Stimulated activated CD8-positive, alpha-beta memory T cell treated with anti-CD3 and anti-CD28 coated beads, Interleukin-15, amount 100 ng/mL, for 48 hours (primary cell): ENCODE results near the gene KIF11.
A peak's percentile ranks its signal among the peaks of the same experiment; 100 is the strongest.

Experiments used
- DNase-seq, 2 donors: peaks; one replicate each; pipeline ENCODE4 v3.0.0-alpha.2; 2020; ENCODE audit warnings: low read depth in 2 of 2

Gene KIF11

GRCh38 chr10:92677708-92678107 lies 84.8 kb downstream of the KIF11 start:
- DNase-seq = no peak

GRCh38 chr10:92678206-92678605 lies 85.3 kb downstream of the KIF11 start:
- no peak for DNase-seq

- DNase-seq = no peak
These were observed 88.4 kb downstream of the KIF11 start for GRCh38 chr10:92681306-92681834.

- no peak for DNase-seq
These were observed 95.6 kb downstream of the KIF11 start for GRCh38 chr10:92688573-92688926.

GRCh38 chr10:92688927-92689662 lies 96.2 kb downstream of the KIF11 start:
- DNase-seq = no peak

- DNase-seq = no peak
These were observed 96.8 kb downstream of the KIF11 start, which contains the start of gene HHEX for GRCh38 chr10:92689663-92690210. TSS of gene HHEX (plus strand) at chr10:92689955. CDS start at chr10:92689987, 32 bp downstream.

GRCh38 chr10:92690211-92690914 lies 97.4 kb downstream of the KIF11 start:
- peak; percentile 52 to 74 for DNase-seq

- no peak for DNase-seq
These were observed 98.1 kb downstream of the KIF11 start for GRCh38 chr10:92690915-92691590.

GRCh38 chr10:92691591-92692079 lies 98.7 kb downstream of the KIF11 start:
- no peak for DNase-seq

GRCh38 chr10:92692080-92692671 lies 99.2 kb downstream of the KIF11 start:
- no peak for DNase-seq

- no peak for DNase-seq
These were observed 100.0 kb downstream of the KIF11 start for GRCh38 chr10:92692697-92693533.

- no peak for DNase-seq
These were observed 100.6 kb downstream of the KIF11 start for GRCh38 chr10:92693534-92693893.

GRCh38 chr10:92695679-92696605 lies 103.0 kb downstream of the KIF11 start:
- DNase-seq = no peak

- no peak for DNase-seq
These were observed 103.9 kb downstream of the KIF11 start for GRCh38 chr10:92696606-92697383.

- no peak for DNase-seq
These were observed 105.0 kb downstream of the KIF11 start for GRCh38 chr10:92697663-92698511.

GRCh38 chr10:92699193-92699517 lies 106.2 kb downstream of the KIF11 start:
- no peak for DNase-seq

- no peak for DNase-seq
These were observed 106.8 kb downstream of the KIF11 start for GRCh38 chr10:92699518-92700381.
